Measurements from ENCODE around the gene PRKN. TPM values are rescaled to one million over a fixed set of nuclear protein-coding genes. Genes with fewer than 3 reads are reported as not detected.

Gene PRKN
- total RNA-seq, 1 experiment from 2014 or later, result 0.46 TPM

GRCh38 chr6:161370880-161371279 lies 1356.7 kb downstream of the PRKN start:
- Histone ChIP-seq H3K36me3 (ENCODE audit: control insufficient read depth, insufficient read depth, low read length) (no peaks in the 10 kb centered on the region), H3K4me1 (ENCODE audit: control insufficient read depth, insufficient read depth, low read length) (peaks cover 5% of the 10 kb centered on the region; the same call in 1 of the 2 replicates), H3K4me3 (ENCODE audit: low read depth in 2 of 2, low read length in 2 of 2) (no peak overlapping the region), H3K27me3 (ENCODE audit: control insufficient read depth, insufficient read depth, low read length) (no peaks in the 10 kb centered on the region), H3K27ac (ENCODE audit: low read length) (no peak overlapping the region), H3K9me3 (ENCODE audit: control insufficient read depth, insufficient read depth, low read depth, low read length) (no peaks in the 10 kb centered on the region)
- ChIA-PET CTCF (interaction anchor here (0.6 to 1.4 kb wide), 16 partner anchors 9 to 638 kb away, joined by 3 to 8 read pairs (median 4); no protein-coding TSS in a partner anchor), POLR2A (interaction anchor here (0.6 kb wide), 1 partner anchor 361 kb away, joined by 3 read pairs; no protein-coding TSS in a partner anchor)
- BruUV-seq (replicated peaks), result no TSS peak
- peak; percentile 97 for TF ChIP-seq CTCF (IDR thresholded peaks at IDR 0.05)
- no peak for TF ChIP-seq POLR2AphosphoS5 (IDR thresholded peaks at IDR 0.05; ENCODE audit: low read depth, low read length)
- TF ChIP-seq REST (IDR thresholded peaks at IDR 0.05; ENCODE audit: insufficient read depth in 1 of 2, low read depth in 2 of 2, low read length in 1 of 2), result no peak
- in situ Hi-C loops (cut with HindIII; ENCODE audit: low pct_unique_long_range_greater_than_20kb, low sequenced_read_pairs) (no loop called here), intact Hi-C loops (cut with micrococcal nuclease; ENCODE audit: unreplicated experiment) (loop anchor here (5.0 kb wide), 4 partner anchors 99 to 379 kb away; partner anchors contain the start of genes AGPAT4 and MAP3K4)
- DNase-seq (ENCODE audit: low read depth, low spot score), result peak; percentile 55
- ATAC-seq, result peak; percentile 80

DNA sequence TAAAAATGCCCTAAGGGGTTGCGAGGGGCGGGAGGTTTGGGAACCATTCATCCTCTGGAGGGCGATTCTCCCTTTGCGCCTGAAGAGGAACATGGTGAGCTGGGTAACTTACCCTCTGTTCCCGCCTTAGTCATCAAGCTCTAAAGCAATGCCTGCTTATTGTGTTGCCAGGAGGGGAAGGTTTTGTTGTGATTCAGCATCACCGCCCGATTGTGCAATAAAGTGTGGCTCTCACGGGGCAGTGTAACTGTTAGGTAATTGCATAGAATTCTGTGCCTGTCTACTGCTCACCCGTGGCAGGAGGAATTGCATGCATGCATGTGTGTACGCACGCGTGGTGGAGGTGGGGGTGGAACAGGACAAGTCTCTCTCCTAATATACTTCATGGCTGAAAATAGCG lies 1358.2 kb downstream of the PRKN start:
- no peaks in the 10 kb centered on the region for H3K36me3 ChIP-seq (ENCODE audit: control insufficient read depth, insufficient read depth, low read length)
- intact Hi-C loops (cut with micrococcal nuclease; ENCODE audit: unreplicated experiment) (no loop called here), in situ Hi-C loops (cut with HindIII; ENCODE audit: low pct_unique_long_range_greater_than_20kb, low sequenced_read_pairs) (no loop called here)
- H3K27me3 ChIP-seq (ENCODE audit: control insufficient read depth, insufficient read depth, low read length), result no peaks in the 10 kb centered on the region
- H3K4me3 ChIP-seq (ENCODE audit: low read depth in 2 of 2, low read length in 2 of 2), result no peak overlapping the region
- TF ChIP-seq POLR2AphosphoS5 (IDR thresholded peaks at IDR 0.05; ENCODE audit: low read depth, low read length) (no peak), TCF7L2 (IDR thresholded peaks at IDR 0.05; ENCODE audit: low read depth, low read length) (no peak), SIN3A (IDR thresholded peaks at IDR 0.05; ENCODE audit: borderline replicate concordance, insufficient read depth, low read depth, low read length) (no peak), CTCF (IDR thresholded peaks at IDR 0.05) (no peak), REST (IDR thresholded peaks at IDR 0.05; ENCODE audit: insufficient read depth in 1 of 2, low read depth in 2 of 2, low read length in 1 of 2) (no peak)
- no peak overlapping the region for H3K27ac ChIP-seq (ENCODE audit: low read length)
- ATAC-seq (no peak), DNase-seq (ENCODE audit: low read depth, low spot score) (no peak)
- CTCF ChIA-PET, result no interaction called here
- H3K9me3 ChIP-seq (ENCODE audit: control insufficient read depth, insufficient read depth, low read depth, low read length), result no peaks in the 10 kb centered on the region
- POLR2A ChIA-PET, result no interaction called here
- no TSS peak for BruUV-seq (replicated peaks)
- no peaks in the 10 kb centered on the region for H3K4me1 ChIP-seq (ENCODE audit: control insufficient read depth, insufficient read depth, low read length)
